A549 (cell line): Measurements from ENCODE around the gene ANKRD24. TPM values are rescaled to one million over a fixed set of nuclear protein-coding genes. Genes with fewer than 3 reads are reported as not detected.

Source experiments
- ATAC-seq, 2 experiments: fragments of 200-7000 bp in 1 of 2; fragments of >200 bp in 1 of 2; cut with Nextera tagmentation in 1 of 2; cut with Tn5 transposase in 1 of 2; 3 replicates each; pipeline versions ENCODE4 v1.8.0 to v1.9.1; 2018 to 2020; ENCODE audit warnings: mild to moderate bottlenecking in 1 of 2, moderate library complexity in 1 of 2
- CTCF ChIA-PET: fragments of 300-600 bp; sonication (Branson Sonifier 250); formaldehyde crosslinking; extraction: SDS; loops from one replicate; lab custom pipeline; 2021; ENCODE audit warnings: antibody characterized with exemption, inconsistent platforms; lab: Yijun Ruan, JAX
- POLR2A ChIA-PET: fragments of 350-600 bp; formaldehyde crosslinking; extraction: SDS; loops from one replicate; lab custom pipeline; 2021; ENCODE audit warnings: antibody characterized with exemption, inconsistent platforms; lab: Yijun Ruan, JAX
- DNase-seq, 2 experiments: peaks; one replicate each; pipeline versions ENCODE4 v3.0.0 to v3.0.0-alpha.2; 2011 to 2016; ENCODE audit warnings: low read depth in 1 of 2, low spot score in 1 of 2
- FAIRE-seq: peaks from 2 replicates; lab custom pipeline; 2011; peaks lifted over from hg19 to GRCh38; lab: Jason Lieb, UNC
- H3K27ac ChIP-seq, 2 experiments: fragments of >200 bp; sonication (Bioruptor Twin); formaldehyde crosslinking; 3 replicates each; pipeline ENCODE4 v1.5.1; 2016 to 2017
- H3K4me1 ChIP-seq: fragments of >200 bp; sonication (Bioruptor Twin); formaldehyde crosslinking; 3 replicates; pipeline ENCODE4 v1.6.1; 2016
- H3K4me2 ChIP-seq: fragments of >200 bp; sonication (Bioruptor Twin); formaldehyde crosslinking; 3 replicates; pipeline ENCODE4 v1.6.1; 2016
- H3K4me3 ChIP-seq: fragments of >200 bp; sonication (Bioruptor Twin); formaldehyde crosslinking; 3 replicates; pipeline ENCODE4 v1.5.1; 2016
- H3K9me3 ChIP-seq: fragments of >200 bp; sonication (Bioruptor Twin); formaldehyde crosslinking; 3 replicates; pipeline ENCODE4 v1.6.1; 2016
- BCL3 ChIP-seq: fragments of >200 bp; sonication (Bioruptor Twin); formaldehyde crosslinking; IDR thresholded peaks from 3 replicates; pipeline ENCODE4 v1.6.1; 2016
- CBX8 ChIP-seq: fragments of 200-600 bp; sonication (generic); IDR thresholded peaks from 2 replicates; pipeline ENCODE4 v1.6.1; 2016
- CHD4 ChIP-seq: fragments of 200-600 bp; sonication (generic); IDR thresholded peaks from 2 replicates; pipeline ENCODE4 v1.6.1; 2016; ENCODE audit warnings: antibody characterized with exemption, mild to moderate bottlenecking, borderline replicate concordance
- HDAC2 ChIP-seq: fragments of 200-600 bp; sonication (generic); IDR thresholded peaks from 2 replicates; pipeline ENCODE4 v1.6.1; 2016
- HEYL ChIP-seq: fragments of 250-450 bp; sonication (Bioruptor Pico); IDR thresholded peaks from 2 replicates; pipeline ENCODE4 v1.8.0; 2021; ENCODE audit warnings: mild to moderate bottlenecking, moderate library complexity
- HOXB5 ChIP-seq: fragments of 250-450 bp; sonication (Bioruptor Pico); IDR thresholded peaks from 2 replicates; pipeline ENCODE4 v1.5.0; 2020; ENCODE audit warnings: mild to moderate bottlenecking, moderate library complexity
- JUN ChIP-seq, 2 experiments: fragments of >200 bp; sonication (Bioruptor Twin); formaldehyde crosslinking; IDR thresholded peaks; 2 replicates in 1 of 2; 3 replicates in 1 of 2; pipeline ENCODE4 v1.6.1; 2016 to 2017
- KDM1A ChIP-seq: fragments of 200-600 bp; sonication (generic); IDR thresholded peaks from 2 replicates; pipeline ENCODE4 v1.6.1; 2016; ENCODE audit warnings: low read depth, mild to moderate bottlenecking
- ZFP36 ChIP-seq: fragments of 450-650 bp; IDR thresholded peaks from 2 replicates; pipeline ENCODE4 v1.6.1; 2014; ENCODE audit warnings: borderline replicate concordance; ENCODE audit not compliant: partially characterized antibody
- WGBS: methylation state at CpG from one replicate; pipeline ENCODE4 v1.1.6; 2017; ENCODE audit errors: missing lambda C conversion rate; 5-methylcytosine and 5-hydroxymethylcytosine counted together
- polyA plus RNA-seq, 4 experiments: library from polyadenylated mRNA; depleted of rRNA in 3 of 4; stranded (reverse); fragments of >200 nt; fragmentation: RNase III in 1 of 4; extraction: RNeasy Plus Mini Kit Qiagen cat#74134 plus additional on column Dnase treatment in 1 of 4; gene quantifications; 2 replicates in 3 of 4; 3 replicates in 1 of 4; pipeline ENCODE4 v1.2.3, GENCODE V29; 2011 to 2017
- TF ChIP-seq, protein P1 (sequence below): IDR thresholded peaks from 2 replicates; pipeline ENCODE4 v1.6.1; 2012; ENCODE audit warnings: low read depth, borderline replicate concordance
- TF ChIP-seq, protein P2 (sequence below): fragments of 200-600 bp; sonication (generic); IDR thresholded peaks from 2 replicates; pipeline ENCODE4 v1.6.1; 2016; ENCODE audit warnings: antibody characterized with exemption, mild to moderate bottlenecking, moderate library complexity

Gene ANKRD24
- polyA plus RNA-seq, 2 of the 4 experiments (the other 2 are of a cell fraction) = 0.28 to 0.36 TPM

- FAIRE-seq (no peak), DNase-seq (no peak), ATAC-seq (no peak)
- no peak overlapping the region for H3K4me3 ChIP-seq
- no peak for TF ChIP-seq BCL3
- TF ChIP-seq HOXB5 = no peak
- TF ChIP-seq KDM1A = 0 out of 2 replicates have a peak, but pooled peaks have one; percentile 9
- TF ChIP-seq ZFP36 = peak; percentile 64
- no peaks in the 10 kb centered on the region for H3K4me1 ChIP-seq
- ChIA-PET CTCF (interaction anchor here (0.8 kb wide), 1 partner anchor 22 kb away, joined by 3 read pairs; no protein-coding TSS in a partner anchor), POLR2A (no interaction called here)
- 66% methylated on average over 7 of the region's 7 CpGs for WGBS
- no peak overlapping the region for H3K27ac ChIP-seq
- H3K4me2 ChIP-seq = no peak overlapping the region
- no peaks in the 10 kb centered on the region for H3K9me3 ChIP-seq
These were observed 20.9 kb upstream of the ANKRD24 start for GRCh38 chr19:4161415-4162077.

DNA sequence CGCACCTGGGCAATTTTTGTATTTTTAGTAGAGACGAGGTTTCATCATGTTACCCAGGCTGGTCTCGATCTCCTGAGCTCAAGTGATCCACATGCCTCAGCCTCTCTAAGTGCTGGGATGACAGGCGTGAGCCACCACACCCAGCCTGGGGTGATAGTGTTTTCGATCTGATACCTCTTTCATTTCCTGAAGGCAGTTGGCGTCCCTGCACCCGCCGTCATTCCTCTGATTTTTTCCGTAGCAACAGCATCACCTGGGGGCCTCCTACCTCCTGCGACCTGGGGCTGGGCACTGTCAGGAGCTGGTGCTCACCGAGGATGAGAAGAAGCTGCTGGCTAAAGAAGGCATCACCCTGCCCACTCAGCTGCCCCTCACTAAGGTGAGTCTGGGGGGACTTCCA lies 18.2 kb upstream of the ANKRD24 start:
- ATAC-seq (no peak; a peak in 1 of 6 replicates), FAIRE-seq (no peak)
- Histone ChIP-seq H3K9me3 (no peaks in the 10 kb centered on the region), H3K4me2 (no peak overlapping the region)
- 66% methylated on average over 9 of the region's 11 CpGs for WGBS
- TF ChIP-seq HDAC2 (no peak), CBX8 (no peak), HOXB5 (no peak), JUN (IDR thresholded peaks at IDR 0.05) (no peak), CHD4 (no peak)
- TF ChIP-seq, protein P1, sequence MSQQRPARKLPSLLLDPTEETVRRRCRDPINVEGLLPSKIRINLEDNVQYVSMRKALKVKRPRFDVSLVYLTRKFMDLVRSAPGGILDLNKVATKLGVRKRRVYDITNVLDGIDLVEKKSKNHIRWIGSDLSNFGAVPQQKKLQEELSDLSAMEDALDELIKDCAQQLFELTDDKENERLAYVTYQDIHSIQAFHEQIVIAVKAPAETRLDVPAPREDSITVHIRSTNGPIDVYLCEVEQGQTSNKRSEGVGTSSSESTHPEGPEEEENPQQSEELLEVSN = no peak
- TF ChIP-seq, all 56 proteins: peak for 0
- Histone ChIP-seq H3K27ac (no peak overlapping the region), H3K4me1 (no peaks in the 10 kb centered on the region), H3K4me3 (no peak overlapping the region)
- DNase-seq = no peak
- CTCF ChIA-PET = interaction anchor here (0.7 to 3.3 kb wide), 5 partner anchors 10 to 43 kb away, joined by 3 to 12 read pairs (median 3); no protein-coding TSS in a partner anchor
- POLR2A ChIA-PET = no interaction called here

- no peak overlapping the region for H3K4me3 ChIP-seq
- TF ChIP-seq HEYL = no peak
- TF ChIP-seq, protein P2, sequence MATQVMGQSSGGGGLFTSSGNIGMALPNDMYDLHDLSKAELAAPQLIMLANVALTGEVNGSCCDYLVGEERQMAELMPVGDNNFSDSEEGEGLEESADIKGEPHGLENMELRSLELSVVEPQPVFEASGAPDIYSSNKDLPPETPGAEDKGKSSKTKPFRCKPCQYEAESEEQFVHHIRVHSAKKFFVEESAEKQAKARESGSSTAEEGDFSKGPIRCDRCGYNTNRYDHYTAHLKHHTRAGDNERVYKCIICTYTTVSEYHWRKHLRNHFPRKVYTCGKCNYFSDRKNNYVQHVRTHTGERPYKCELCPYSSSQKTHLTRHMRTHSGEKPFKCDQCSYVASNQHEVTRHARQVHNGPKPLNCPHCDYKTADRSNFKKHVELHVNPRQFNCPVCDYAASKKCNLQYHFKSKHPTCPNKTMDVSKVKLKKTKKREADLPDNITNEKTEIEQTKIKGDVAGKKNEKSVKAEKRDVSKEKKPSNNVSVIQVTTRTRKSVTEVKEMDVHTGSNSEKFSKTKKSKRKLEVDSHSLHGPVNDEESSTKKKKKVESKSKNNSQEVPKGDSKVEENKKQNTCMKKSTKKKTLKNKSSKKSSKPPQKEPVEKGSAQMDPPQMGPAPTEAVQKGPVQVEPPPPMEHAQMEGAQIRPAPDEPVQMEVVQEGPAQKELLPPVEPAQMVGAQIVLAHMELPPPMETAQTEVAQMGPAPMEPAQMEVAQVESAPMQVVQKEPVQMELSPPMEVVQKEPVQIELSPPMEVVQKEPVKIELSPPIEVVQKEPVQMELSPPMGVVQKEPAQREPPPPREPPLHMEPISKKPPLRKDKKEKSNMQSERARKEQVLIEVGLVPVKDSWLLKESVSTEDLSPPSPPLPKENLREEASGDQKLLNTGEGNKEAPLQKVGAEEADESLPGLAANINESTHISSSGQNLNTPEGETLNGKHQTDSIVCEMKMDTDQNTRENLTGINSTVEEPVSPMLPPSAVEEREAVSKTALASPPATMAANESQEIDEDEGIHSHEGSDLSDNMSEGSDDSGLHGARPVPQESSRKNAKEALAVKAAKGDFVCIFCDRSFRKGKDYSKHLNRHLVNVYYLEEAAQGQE = 0 out of 2 replicates have a peak, but pooled peaks have one; percentile 5
- ATAC-seq (peak in 1 of 2 experiments; percentile 23; a peak in 1 of 6 replicates), DNase-seq (no peak), FAIRE-seq (no peak)
- 20% methylated on average over 9 of the region's 22 CpGs for WGBS
- no peak overlapping the region for H3K4me2 ChIP-seq
- ChIA-PET CTCF (interaction anchor here (0.9 kb wide), 1 partner anchor 15 kb away, joined by 3 read pairs; no protein-coding TSS in a partner anchor), POLR2A (no interaction called here)
- no peaks in the 10 kb centered on the region for H3K9me3 ChIP-seq
- peaks cover 8% of the 10 kb centered on the region; the same call in 2 of the 3 replicates for H3K4me1 ChIP-seq
- H3K27ac ChIP-seq = no peak overlapping the region
These were observed 10.8 kb upstream of the ANKRD24 start for GRCh38 chr19:4171676-4172075.
